Right renal cortex interstitium (tissue), 3 donors: ENCODE measurements around the gene RNF103. TPM values are rescaled to one million over a fixed set of nuclear protein-coding genes. Genes with fewer than 3 reads are reported as not detected.
"Not testable (repeated sequence)": the region's sequence is repeated elsewhere in the genome, so short reads cannot be mapped to it uniquely, and the experiment has no call there.

Experiments
- DNase-seq, 3 donors: peaks; one replicate each; pipeline ENCODE4 v3.0.0-alpha.2; 2013; ENCODE audit warnings: low read depth in 3 of 3, low spot score in 2 of 3
- polyA plus RNA-seq, 3 donors: library from polyadenylated mRNA; unstranded; fragments of 120-200 nt; gene quantifications; one replicate each; pipeline ENCODE4 v1.2.1, GENCODE V29; 2013; ENCODE audit not compliant: insufficient read length in 3 of 3

The RNF103 gene
- 10 to 100 TPM; 33.7 to 36.3 (median 36.3) TPM for polyA plus RNA-seq

GRCh38 chr2:86623494-86624266 lies at the start of gene RNF103:
Gene RNF103, minus strand, starts transcription at chr2:86623865. Its CDS starts 979 bp downstream, at chr2:86622886.
- peak in 2 of 3 donors; percentile 75 to 87 for DNase-seq

- DNase-seq = no peak
Measured at GRCh38 chr2:86673011-86673410, 49.3 kb upstream of the RNF103 start.

GRCh38 chr2:86672027-86672545 lies 48.4 kb upstream of the RNF103 start:
- no peak for DNase-seq

- DNase-seq = no peak
Measured at GRCh38 chr2:86671337-86671981, 47.8 kb upstream of the RNF103 start.

GRCh38 chr2:86669323-86669722 lies 45.7 kb upstream of the RNF103 start:
- not testable (repeated sequence) for DNase-seq

GRCh38 chr2:86661333-86661732 lies 37.7 kb upstream of the RNF103 start:
- no peak for DNase-seq

- DNase-seq = no peak
Measured at GRCh38 chr2:86650188-86650587, 26.5 kb upstream of the RNF103 start.

GRCh38 chr2:86649119-86649947 lies 25.7 kb upstream of the RNF103 start:
- no peak for DNase-seq

- DNase-seq = no peak
Measured at GRCh38 chr2:86648681-86649080, 25.0 kb upstream of the RNF103 start.

GRCh38 chr2:86646865-86647264 lies 23.2 kb upstream of the RNF103 start:
- DNase-seq = no peak

GRCh38 chr2:86646329-86646728 lies 22.7 kb upstream of the RNF103 start:
- no peak for DNase-seq

GRCh38 chr2:86645752-86646151 lies 22.1 kb upstream of the RNF103 start:
- DNase-seq = no peak

- no peak for DNase-seq
Measured at GRCh38 chr2:86638712-86639111, 15.0 kb upstream of the RNF103 start.

- no peak for DNase-seq
Measured at GRCh38 chr2:86636842-86637241, 13.2 kb upstream of the RNF103 start.

- no peak for DNase-seq
Measured at GRCh38 chr2:86634352-86634751, 10.7 kb upstream of the RNF103 start.

GRCh38 chr2:86633155-86633651 lies 9.5 kb upstream of the RNF103 start:
- no peak for DNase-seq

- DNase-seq = no peak
Measured at GRCh38 chr2:86632672-86633071, 9.0 kb upstream of the RNF103 start.

GRCh38 chr2:86631846-86632485 lies 8.3 kb upstream of the RNF103 start:
- DNase-seq = no peak

- no peak for DNase-seq
Measured at GRCh38 chr2:86628091-86628522, 4.4 kb upstream of the RNF103 start.

GRCh38 chr2:86627550-86627949 lies 3.9 kb upstream of the RNF103 start:
- DNase-seq = no peak
